ENCODE measurements around the gene USP17L12.
"Not testable (repeated sequence)": the region's sequence is repeated elsewhere in the genome, so short reads cannot be mapped to it uniquely, and the experiment has no call there.

GRCh38 chr4:9238461-9238860 is 18.5 kb downstream of the USP17L12 start:
- not testable (repeated sequence) for TF ChIP-seq CTCF, EZH2 (IDR thresholded peaks at IDR 0.05)
